ENCODE data around the gene PLA2G6. TPM values are rescaled to one million over a fixed set of nuclear protein-coding genes. Genes with fewer than 3 reads are reported as not detected.

Gene PLA2G6
- total and polyA plus RNA-seq, 9 of the 15 experiments (the other 6 are each of a cell fraction or from before 2014, with no cell fraction given) = 0.11 to 12.2 (median 9.7) TPM

DNA sequence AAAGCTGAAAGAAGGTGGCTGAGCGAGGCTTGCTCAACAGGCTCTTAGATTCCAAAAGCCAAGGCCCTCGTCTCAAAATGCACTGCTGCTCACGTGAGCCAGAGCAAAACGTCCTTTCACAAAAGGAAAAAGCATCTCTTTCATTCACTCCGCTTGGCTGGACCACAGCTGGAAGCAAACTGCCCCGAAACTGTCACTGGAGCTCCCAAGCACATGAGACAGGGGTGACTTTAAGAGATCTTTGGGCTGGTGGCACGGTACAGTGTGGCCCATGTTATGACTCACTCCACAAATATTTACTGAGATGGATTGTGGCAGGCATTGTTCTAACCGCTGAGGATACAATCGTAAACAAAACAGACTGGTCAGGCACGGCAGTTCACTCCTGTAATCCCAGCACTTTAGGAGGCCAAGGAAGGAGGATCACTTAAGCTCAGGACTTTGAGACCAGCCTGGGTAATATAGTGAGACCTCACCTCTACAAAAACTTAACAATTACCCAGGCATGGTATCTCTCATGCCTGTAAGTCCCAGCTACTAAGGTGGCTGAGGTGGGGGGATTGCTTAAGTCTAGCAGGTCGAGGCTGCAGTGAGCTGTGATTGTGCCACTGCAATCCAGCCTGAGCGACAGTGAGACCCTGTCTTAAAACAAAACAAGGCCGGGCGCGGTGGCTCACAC is 3.6 kb downstream of the PLA2G6 start (continued):
- TF ChIP-seq, protein P1, sequence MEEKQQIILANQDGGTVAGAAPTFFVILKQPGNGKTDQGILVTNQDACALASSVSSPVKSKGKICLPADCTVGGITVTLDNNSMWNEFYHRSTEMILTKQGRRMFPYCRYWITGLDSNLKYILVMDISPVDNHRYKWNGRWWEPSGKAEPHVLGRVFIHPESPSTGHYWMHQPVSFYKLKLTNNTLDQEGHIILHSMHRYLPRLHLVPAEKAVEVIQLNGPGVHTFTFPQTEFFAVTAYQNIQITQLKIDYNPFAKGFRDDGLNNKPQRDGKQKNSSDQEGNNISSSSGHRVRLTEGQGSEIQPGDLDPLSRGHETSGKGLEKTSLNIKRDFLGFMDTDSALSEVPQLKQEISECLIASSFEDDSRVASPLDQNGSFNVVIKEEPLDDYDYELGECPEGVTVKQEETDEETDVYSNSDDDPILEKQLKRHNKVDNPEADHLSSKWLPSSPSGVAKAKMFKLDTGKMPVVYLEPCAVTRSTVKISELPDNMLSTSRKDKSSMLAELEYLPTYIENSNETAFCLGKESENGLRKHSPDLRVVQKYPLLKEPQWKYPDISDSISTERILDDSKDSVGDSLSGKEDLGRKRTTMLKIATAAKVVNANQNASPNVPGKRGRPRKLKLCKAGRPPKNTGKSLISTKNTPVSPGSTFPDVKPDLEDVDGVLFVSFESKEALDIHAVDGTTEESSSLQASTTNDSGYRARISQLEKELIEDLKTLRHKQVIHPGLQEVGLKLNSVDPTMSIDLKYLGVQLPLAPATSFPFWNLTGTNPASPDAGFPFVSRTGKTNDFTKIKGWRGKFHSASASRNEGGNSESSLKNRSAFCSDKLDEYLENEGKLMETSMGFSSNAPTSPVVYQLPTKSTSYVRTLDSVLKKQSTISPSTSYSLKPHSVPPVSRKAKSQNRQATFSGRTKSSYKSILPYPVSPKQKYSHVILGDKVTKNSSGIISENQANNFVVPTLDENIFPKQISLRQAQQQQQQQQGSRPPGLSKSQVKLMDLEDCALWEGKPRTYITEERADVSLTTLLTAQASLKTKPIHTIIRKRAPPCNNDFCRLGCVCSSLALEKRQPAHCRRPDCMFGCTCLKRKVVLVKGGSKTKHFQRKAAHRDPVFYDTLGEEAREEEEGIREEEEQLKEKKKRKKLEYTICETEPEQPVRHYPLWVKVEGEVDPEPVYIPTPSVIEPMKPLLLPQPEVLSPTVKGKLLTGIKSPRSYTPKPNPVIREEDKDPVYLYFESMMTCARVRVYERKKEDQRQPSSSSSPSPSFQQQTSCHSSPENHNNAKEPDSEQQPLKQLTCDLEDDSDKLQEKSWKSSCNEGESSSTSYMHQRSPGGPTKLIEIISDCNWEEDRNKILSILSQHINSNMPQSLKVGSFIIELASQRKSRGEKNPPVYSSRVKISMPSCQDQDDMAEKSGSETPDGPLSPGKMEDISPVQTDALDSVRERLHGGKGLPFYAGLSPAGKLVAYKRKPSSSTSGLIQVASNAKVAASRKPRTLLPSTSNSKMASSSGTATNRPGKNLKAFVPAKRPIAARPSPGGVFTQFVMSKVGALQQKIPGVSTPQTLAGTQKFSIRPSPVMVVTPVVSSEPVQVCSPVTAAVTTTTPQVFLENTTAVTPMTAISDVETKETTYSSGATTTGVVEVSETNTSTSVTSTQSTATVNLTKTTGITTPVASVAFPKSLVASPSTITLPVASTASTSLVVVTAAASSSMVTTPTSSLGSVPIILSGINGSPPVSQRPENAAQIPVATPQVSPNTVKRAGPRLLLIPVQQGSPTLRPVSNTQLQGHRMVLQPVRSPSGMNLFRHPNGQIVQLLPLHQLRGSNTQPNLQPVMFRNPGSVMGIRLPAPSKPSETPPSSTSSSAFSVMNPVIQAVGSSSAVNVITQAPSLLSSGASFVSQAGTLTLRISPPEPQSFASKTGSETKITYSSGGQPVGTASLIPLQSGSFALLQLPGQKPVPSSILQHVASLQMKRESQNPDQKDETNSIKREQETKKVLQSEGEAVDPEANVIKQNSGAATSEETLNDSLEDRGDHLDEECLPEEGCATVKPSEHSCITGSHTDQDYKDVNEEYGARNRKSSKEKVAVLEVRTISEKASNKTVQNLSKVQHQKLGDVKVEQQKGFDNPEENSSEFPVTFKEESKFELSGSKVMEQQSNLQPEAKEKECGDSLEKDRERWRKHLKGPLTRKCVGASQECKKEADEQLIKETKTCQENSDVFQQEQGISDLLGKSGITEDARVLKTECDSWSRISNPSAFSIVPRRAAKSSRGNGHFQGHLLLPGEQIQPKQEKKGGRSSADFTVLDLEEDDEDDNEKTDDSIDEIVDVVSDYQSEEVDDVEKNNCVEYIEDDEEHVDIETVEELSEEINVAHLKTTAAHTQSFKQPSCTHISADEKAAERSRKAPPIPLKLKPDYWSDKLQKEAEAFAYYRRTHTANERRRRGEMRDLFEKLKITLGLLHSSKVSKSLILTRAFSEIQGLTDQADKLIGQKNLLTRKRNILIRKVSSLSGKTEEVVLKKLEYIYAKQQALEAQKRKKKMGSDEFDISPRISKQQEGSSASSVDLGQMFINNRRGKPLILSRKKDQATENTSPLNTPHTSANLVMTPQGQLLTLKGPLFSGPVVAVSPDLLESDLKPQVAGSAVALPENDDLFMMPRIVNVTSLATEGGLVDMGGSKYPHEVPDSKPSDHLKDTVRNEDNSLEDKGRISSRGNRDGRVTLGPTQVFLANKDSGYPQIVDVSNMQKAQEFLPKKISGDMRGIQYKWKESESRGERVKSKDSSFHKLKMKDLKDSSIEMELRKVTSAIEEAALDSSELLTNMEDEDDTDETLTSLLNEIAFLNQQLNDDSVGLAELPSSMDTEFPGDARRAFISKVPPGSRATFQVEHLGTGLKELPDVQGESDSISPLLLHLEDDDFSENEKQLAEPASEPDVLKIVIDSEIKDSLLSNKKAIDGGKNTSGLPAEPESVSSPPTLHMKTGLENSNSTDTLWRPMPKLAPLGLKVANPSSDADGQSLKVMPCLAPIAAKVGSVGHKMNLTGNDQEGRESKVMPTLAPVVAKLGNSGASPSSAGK (IDR thresholded peaks at IDR 0.05) = no peak
- TF ChIP-seq ZKSCAN1 (IDR thresholded peaks at IDR 0.05; ENCODE audit: low read depth, low read length) (no peak), CBX2 (IDR thresholded peaks at IDR 0.05; ENCODE audit: insufficient read depth, low read length, poor library complexity, severe bottlenecking) (no peak), ZNF77 (CRISPR knock-in tag; IDR thresholded peaks at IDR 0.05) (no peak)
- TF ChIP-seq, protein P2, sequence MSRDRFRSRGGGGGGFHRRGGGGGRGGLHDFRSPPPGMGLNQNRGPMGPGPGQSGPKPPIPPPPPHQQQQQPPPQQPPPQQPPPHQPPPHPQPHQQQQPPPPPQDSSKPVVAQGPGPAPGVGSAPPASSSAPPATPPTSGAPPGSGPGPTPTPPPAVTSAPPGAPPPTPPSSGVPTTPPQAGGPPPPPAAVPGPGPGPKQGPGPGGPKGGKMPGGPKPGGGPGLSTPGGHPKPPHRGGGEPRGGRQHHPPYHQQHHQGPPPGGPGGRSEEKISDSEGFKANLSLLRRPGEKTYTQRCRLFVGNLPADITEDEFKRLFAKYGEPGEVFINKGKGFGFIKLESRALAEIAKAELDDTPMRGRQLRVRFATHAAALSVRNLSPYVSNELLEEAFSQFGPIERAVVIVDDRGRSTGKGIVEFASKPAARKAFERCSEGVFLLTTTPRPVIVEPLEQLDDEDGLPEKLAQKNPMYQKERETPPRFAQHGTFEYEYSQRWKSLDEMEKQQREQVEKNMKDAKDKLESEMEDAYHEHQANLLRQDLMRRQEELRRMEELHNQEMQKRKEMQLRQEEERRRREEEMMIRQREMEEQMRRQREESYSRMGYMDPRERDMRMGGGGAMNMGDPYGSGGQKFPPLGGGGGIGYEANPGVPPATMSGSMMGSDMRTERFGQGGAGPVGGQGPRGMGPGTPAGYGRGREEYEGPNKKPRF (IDR thresholded peaks at IDR 0.05; ENCODE audit: low read depth, low read length) = no peak
- TF ChIP-seq, protein P3, sequence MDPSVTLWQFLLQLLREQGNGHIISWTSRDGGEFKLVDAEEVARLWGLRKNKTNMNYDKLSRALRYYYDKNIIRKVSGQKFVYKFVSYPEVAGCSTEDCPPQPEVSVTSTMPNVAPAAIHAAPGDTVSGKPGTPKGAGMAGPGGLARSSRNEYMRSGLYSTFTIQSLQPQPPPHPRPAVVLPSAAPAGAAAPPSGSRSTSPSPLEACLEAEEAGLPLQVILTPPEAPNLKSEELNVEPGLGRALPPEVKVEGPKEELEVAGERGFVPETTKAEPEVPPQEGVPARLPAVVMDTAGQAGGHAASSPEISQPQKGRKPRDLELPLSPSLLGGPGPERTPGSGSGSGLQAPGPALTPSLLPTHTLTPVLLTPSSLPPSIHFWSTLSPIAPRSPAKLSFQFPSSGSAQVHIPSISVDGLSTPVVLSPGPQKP (CRISPR knock-in tag; IDR thresholded peaks at IDR 0.05) = no peak

Measured in K562 (cell line).